PFSK-1 (cell line): Measurements from ENCODE around the gene BTNL8.

Experiments used
- FOXP2 ChIP-seq: optimal IDR thresholded peaks from 2 replicates; pipeline ENCODE3; 2011; ENCODE audit warnings: borderline replicate concordance, control low read depth, inconsistent platforms; ENCODE audit not compliant: insufficient read depth; ENCODE audit errors: extremely low read length, extremely low read depth
- POLR2AphosphoS5 ChIP-seq: IDR thresholded peaks from 2 replicates; pipeline ENCODE4 v1.6.1; 2012; ENCODE audit warnings: low read depth, mild to moderate bottlenecking, control low read depth, low read length, moderate library complexity
- SIN3A ChIP-seq: IDR thresholded peaks from 2 replicates; pipeline ENCODE4 v1.6.1; 2012; ENCODE audit warnings: mild to moderate bottlenecking, low read length, moderate library complexity, borderline replicate concordance; ENCODE audit not compliant: insufficient read depth
- TAF1 ChIP-seq: IDR thresholded peaks from 2 replicates; pipeline ENCODE4 v1.6.1; 2012; ENCODE audit warnings: low read length, control low read depth, borderline replicate concordance; ENCODE audit not compliant: insufficient read depth
- TF ChIP-seq, protein P1 (sequence below), 2 experiments: IDR thresholded peaks; 2 replicates each; pipeline versions ENCODE4 v1.6.1 to v1.8.0; 2011 to 2012; ENCODE audit warnings: low read depth in 2 of 2, low read length in 2 of 2, control low read depth in 1 of 2, inconsistent platforms in 1 of 2, mild to moderate bottlenecking in 1 of 2, moderate library complexity in 1 of 2; ENCODE audit not compliant: insufficient read depth in 1 of 2

The BTNL8 gene

DNA sequence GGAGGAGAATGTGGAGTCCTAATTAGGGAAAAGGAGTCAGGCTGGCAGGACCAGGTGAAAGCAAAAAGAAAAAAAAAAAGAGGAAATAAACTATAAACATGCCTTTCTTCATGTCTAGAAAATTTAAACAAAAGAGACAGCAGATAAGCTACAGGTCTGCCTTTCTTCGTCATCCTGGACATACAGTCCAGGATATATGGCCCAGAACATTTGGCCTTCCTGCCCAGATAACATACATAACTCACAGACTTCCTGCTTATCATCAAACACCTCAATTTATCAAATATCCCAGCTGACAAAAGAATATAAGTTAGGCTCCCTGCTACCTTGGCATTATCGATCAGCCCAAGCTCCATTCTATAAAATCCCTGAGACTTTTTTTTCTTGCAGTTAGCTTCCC is 11.2 kb downstream of the BTNL8 start:
- TF ChIP-seq POLR2AphosphoS5: no peak
- TF ChIP-seq SIN3A: no peak
- no peak for TF ChIP-seq FOXP2
- no peak for TF ChIP-seq TAF1
- TF ChIP-seq, protein P1, sequence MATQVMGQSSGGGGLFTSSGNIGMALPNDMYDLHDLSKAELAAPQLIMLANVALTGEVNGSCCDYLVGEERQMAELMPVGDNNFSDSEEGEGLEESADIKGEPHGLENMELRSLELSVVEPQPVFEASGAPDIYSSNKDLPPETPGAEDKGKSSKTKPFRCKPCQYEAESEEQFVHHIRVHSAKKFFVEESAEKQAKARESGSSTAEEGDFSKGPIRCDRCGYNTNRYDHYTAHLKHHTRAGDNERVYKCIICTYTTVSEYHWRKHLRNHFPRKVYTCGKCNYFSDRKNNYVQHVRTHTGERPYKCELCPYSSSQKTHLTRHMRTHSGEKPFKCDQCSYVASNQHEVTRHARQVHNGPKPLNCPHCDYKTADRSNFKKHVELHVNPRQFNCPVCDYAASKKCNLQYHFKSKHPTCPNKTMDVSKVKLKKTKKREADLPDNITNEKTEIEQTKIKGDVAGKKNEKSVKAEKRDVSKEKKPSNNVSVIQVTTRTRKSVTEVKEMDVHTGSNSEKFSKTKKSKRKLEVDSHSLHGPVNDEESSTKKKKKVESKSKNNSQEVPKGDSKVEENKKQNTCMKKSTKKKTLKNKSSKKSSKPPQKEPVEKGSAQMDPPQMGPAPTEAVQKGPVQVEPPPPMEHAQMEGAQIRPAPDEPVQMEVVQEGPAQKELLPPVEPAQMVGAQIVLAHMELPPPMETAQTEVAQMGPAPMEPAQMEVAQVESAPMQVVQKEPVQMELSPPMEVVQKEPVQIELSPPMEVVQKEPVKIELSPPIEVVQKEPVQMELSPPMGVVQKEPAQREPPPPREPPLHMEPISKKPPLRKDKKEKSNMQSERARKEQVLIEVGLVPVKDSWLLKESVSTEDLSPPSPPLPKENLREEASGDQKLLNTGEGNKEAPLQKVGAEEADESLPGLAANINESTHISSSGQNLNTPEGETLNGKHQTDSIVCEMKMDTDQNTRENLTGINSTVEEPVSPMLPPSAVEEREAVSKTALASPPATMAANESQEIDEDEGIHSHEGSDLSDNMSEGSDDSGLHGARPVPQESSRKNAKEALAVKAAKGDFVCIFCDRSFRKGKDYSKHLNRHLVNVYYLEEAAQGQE (IDR thresholded peaks at IDR 0.05; ENCODE audit: insufficient read depth in 1 of 2, low read depth in 2 of 2, low read length in 2 of 2): no peak

DNA sequence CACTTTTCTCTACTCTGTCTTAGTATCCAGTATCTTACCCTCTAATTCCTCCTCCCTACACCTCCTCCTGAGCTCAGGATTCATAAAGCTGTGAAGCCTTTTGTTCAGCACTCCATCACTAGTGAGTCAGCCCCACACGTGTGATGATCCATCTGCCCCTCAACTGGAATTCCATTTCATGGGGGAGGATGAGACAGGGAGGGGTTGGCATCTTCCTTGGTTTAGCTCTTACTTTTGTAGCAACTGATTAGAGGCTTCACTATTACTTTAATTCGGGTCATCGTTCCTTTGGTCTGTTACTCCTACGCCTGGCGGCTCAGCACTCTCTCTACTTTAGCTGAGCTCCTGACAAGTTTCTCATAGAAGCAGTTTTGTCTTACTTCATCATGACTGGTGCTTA is 11.8 kb downstream of the BTNL8 start:
- TF ChIP-seq POLR2AphosphoS5 (no peak), SIN3A (no peak), FOXP2 (no peak), TAF1 (no peak)
- TF ChIP-seq, protein P1 (IDR thresholded peaks at IDR 0.05; ENCODE audit: insufficient read depth in 1 of 2, low read depth in 2 of 2, low read length in 2 of 2): no peak

DNA sequence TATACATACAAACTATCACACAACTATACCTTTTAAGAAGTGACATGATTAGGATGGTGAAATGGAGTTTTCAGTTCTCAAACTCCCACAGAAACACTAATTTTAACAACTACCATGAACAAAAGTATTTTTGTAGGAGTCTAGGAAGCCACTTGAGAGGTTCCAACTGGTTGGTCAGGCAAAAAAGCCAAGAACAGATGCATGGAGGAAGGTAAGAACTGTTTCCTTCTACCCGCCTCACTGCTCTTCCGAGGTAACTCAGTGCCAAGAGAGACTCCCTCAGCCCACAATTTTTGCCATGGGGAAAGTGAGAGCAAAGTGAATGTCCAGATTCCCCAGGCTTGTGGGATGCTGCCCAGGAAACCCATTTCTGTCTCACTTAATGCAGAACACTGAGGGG is 15.7 kb downstream of the BTNL8 start:
- TF ChIP-seq SIN3A: no peak
- TF ChIP-seq, protein P1 (IDR thresholded peaks at IDR 0.05; ENCODE audit: insufficient read depth in 1 of 2, low read depth in 2 of 2, low read length in 2 of 2): no peak
- no peak for TF ChIP-seq POLR2AphosphoS5
- no peak for TF ChIP-seq FOXP2
- TF ChIP-seq TAF1: no peak

DNA sequence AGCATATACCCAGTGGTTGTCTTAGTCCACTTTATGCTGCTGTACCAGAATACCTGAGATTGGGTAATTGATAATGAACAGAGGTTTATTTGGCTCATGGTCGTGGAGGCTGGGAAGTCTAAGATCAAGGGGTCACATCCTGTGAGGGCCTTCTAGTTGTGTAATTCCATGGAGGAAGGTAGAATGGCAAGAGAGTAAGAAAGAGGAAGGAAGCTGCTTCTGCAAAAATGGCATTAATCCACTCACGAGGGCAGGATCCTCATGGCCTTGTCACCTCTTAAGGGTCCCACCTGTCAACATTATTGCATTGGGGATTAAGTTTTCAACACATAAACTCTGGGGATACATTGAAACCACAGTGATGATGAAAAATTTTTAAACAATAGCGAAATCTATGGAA is 17.0 kb downstream of the BTNL8 start:
- TF ChIP-seq POLR2AphosphoS5 (no peak), TAF1 (no peak), SIN3A (no peak), FOXP2 (no peak)
- TF ChIP-seq, protein P1 (IDR thresholded peaks at IDR 0.05; ENCODE audit: insufficient read depth in 1 of 2, low read depth in 2 of 2, low read length in 2 of 2): no peak

DNA sequence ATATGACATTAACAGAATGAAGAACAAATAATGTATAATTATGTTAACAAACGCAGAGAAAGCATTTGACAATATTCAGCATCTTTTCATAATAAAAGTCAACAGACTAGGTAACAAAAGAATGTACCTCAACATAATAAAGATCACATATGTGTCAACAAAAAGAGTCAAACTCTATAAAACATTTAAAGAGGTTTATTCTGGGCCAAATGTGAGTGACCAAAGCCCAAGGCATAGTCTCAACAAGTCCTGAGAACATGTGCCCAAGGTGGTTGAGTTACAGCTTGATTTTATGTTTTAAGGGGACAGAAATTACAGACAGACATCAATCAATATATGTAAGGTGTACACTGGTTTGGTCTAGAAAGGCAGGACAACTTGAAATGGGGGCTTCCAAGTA is 19.4 kb downstream of the BTNL8 start:
- TF ChIP-seq SIN3A (no peak), FOXP2 (no peak), POLR2AphosphoS5 (no peak), TAF1 (no peak)
- TF ChIP-seq, protein P1 (IDR thresholded peaks at IDR 0.05; ENCODE audit: insufficient read depth in 1 of 2, low read depth in 2 of 2, low read length in 2 of 2): no peak
